EH (cell line): ENCODE results near the gene P2RY8.

Source experiments
- DNase-seq: peaks from one replicate; pipeline ENCODE4 v3.0.0-alpha.2; 2015; ENCODE audit warnings: low read depth

The P2RY8 gene

DNA sequence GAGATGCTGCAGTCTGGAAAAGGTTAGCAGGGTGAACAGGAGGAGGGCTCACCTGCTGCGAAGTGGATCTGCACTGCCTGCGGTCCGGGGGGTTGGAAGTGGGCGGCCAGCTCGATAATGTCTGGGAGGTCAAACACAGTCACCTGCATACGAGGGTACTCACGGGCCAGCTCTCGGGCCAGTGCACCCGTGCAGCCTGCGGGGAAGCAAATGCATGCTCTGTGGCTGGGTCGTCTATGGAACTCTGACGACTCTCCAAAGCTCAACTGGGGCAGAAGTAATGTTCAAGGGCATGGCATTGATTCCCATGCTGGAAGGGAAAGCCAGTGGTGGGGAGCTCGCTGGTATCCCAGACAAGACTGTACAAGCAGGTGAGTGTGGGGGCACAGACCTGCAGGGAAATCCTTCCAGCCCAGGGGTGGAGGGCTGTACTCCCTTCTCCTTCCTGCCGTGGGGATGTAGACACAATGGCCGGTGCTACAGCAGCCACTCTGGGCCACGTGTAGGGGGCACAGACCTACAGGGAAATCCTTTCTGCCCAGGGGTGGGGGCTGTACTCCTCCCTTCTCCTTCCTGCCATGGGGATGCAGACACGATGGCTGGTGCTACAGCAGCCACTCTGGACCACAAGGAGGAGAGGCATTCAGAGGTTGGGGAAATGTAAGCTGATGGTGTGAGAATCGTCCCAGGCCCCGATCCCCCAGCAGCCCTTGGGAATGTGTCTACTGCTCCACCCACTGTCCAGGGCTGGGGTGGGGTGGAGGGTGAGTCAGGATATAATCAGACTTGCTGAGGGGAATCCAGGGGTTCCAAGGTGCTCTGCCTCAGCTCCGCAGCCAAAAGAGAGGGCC lies 118.8 kb downstream of the P2RY8 start:
- DNase-seq = no peak

DNA sequence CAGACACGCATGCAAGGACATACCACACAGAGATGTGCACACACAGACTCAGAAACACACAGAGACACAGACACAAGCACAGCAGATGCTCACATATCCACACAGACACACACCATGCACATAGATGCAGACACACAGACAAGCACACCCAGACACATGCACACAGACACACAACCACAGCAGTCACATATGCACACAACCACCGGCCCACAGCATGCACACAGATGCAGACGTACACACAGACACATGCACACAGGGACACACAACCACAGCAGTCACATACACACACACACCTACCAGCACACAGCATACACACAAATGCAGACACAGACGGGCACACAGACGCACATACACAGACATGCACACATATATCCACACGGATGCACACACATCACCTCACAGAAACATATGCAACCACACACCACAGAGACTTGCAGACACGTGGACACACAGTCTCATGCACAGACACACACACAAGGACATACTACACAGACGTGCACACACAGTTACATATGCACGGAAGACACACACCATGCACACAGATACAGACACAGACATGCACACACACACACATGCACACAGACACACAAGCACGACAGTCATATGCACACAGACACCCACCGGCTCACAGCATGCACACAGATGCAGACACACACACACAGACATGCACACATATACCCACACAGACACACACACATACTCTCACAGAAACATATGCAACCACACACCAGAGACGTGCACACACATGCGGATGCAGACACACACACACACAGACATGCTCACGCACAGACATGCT lies 119.8 kb downstream of the P2RY8 start:
- no peak for DNase-seq

DNA sequence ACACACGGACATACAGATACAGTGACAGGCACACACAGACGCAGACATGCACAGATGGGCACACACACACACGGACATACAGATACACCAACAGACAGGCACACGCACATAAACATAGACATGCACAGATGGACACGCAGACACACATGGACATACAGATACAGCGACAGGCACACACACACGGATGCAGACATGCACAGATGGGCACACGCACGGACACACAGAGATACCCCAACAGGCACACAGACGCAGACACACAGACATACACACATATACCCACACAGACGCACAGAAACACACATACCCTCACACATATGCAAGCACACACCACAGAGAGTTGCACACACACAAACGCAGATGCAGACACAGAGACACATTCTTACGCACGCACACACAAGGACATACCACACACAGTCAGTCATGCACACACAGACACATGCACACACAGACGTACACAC lies 120.6 kb downstream of the P2RY8 start:
- no peak for DNase-seq
